Measurements from ENCODE around the gene NEDD4L.

The NEDD4L gene

GRCh38 chr18:58096658-58097057 is 52.6 kb downstream of the NEDD4L start:
- DNase-seq: no peak

GRCh38 chr18:58097121-58097906 is 53.3 kb downstream of the NEDD4L start:
- DNase-seq: no peak

- DNase-seq: no peak
Observed at GRCh38 chr18:58097907-58098166, 53.8 kb downstream of the NEDD4L start.

GRCh38 chr18:58098706-58099105 is 54.7 kb downstream of the NEDD4L start:
- no peak for DNase-seq

GRCh38 chr18:58100154-58100553 is 56.1 kb downstream of the NEDD4L start:
- DNase-seq: no peak

- DNase-seq: no peak
Observed at GRCh38 chr18:58101291-58101794, 57.3 kb downstream of the NEDD4L start.

GRCh38 chr18:58102018-58102417 is 58.0 kb downstream of the NEDD4L start:
- DNase-seq: no peak

- no peak for DNase-seq
Observed at GRCh38 chr18:58102875-58103274, 58.8 kb downstream of the NEDD4L start.

GRCh38 chr18:58103339-58103985 is 59.4 kb downstream of the NEDD4L start:
- no peak for DNase-seq

GRCh38 chr18:58104096-58104495 is 60.1 kb downstream of the NEDD4L start:
- DNase-seq: peak; percentile 49 to 60

- DNase-seq: no peak
Observed at GRCh38 chr18:58105206-58105887, 61.3 kb downstream of the NEDD4L start.

- no peak for DNase-seq
Observed at GRCh38 chr18:58105888-58106260, 61.8 kb downstream of the NEDD4L start.

GRCh38 chr18:58106289-58107070 is 62.5 kb downstream of the NEDD4L start:
- DNase-seq: no peak

- DNase-seq: no peak
Observed at GRCh38 chr18:58109256-58109655, 65.2 kb downstream of the NEDD4L start.

- DNase-seq: no peak
Observed at GRCh38 chr18:58110398-58110797, 66.4 kb downstream of the NEDD4L start.

GRCh38 chr18:58112174-58112573 is 68.1 kb downstream of the NEDD4L start:
- no peak for DNase-seq

GRCh38 chr18:58113337-58113736 is 69.3 kb downstream of the NEDD4L start:
- no peak for DNase-seq

- no peak for DNase-seq
Observed at GRCh38 chr18:58114766-58115165, 70.7 kb downstream of the NEDD4L start.

GRCh38 chr18:58116818-58117217 is 72.8 kb downstream of the NEDD4L start:
- DNase-seq: no peak

GRCh38 chr18:58117786-58118403 is 73.9 kb downstream of the NEDD4L start:
- no peak for DNase-seq

- no peak for DNase-seq
Observed at GRCh38 chr18:58118536-58118935, 74.5 kb downstream of the NEDD4L start.

- DNase-seq: no peak
Observed at GRCh38 chr18:58119819-58120218, 75.8 kb downstream of the NEDD4L start.

- DNase-seq: no peak
Observed at GRCh38 chr18:58124475-58124874, 80.4 kb downstream of the NEDD4L start.
